ENCODE measurements around the gene PAH.
A peak's percentile ranks its signal among the peaks of the same experiment; 100 is the strongest.

Gene PAH

GRCh38 chr12:102885043-102885932 is 31.8 kb downstream of the PAH start:
- no peak for DNase-seq (ENCODE audit: low read depth)
- H3K4me3 ChIP-seq (ENCODE audit: low read length) = no peak overlapping the region
- no peak for TF ChIP-seq CTCF (IDR thresholded peaks at IDR 0.05; ENCODE audit: insufficient read depth, low read depth, low read length, missing control alignments)

GRCh38 chr12:102883204-102883799 is 33.7 kb downstream of the PAH start:
- no peak overlapping the region for H3K4me3 ChIP-seq (ENCODE audit: low read length)
- peak; percentile 56 for DNase-seq (ENCODE audit: low read depth)
- peak; percentile 89 for TF ChIP-seq CTCF (IDR thresholded peaks at IDR 0.05; ENCODE audit: insufficient read depth, low read depth, low read length, missing control alignments)

GRCh38 chr12:102880783-102881182 is 36.3 kb downstream of the PAH start:
- DNase-seq (ENCODE audit: low read depth) = no peak
- H3K4me3 ChIP-seq (ENCODE audit: low read length) = no peak overlapping the region
- TF ChIP-seq CTCF (IDR thresholded peaks at IDR 0.05; ENCODE audit: insufficient read depth, low read depth, low read length, missing control alignments) = no peak

- no peak overlapping the region for H3K4me3 ChIP-seq (ENCODE audit: low read length)
- TF ChIP-seq CTCF (IDR thresholded peaks at IDR 0.05; ENCODE audit: insufficient read depth, low read depth, low read length, missing control alignments) = peak; percentile 57
- DNase-seq (ENCODE audit: low read depth) = peak; percentile 83
Observed at GRCh38 chr12:102879144-102879763, 37.8 kb downstream of the PAH start.

- no peak overlapping the region for H3K4me3 ChIP-seq (ENCODE audit: low read length)
- DNase-seq (ENCODE audit: low read depth) = no peak
- TF ChIP-seq CTCF (IDR thresholded peaks at IDR 0.05; ENCODE audit: insufficient read depth, low read depth, low read length, missing control alignments) = no peak
Observed at GRCh38 chr12:102876883-102877282, 40.2 kb downstream of the PAH start.

GRCh38 chr12:102874819-102875218 is 42.2 kb downstream of the PAH start:
- H3K4me3 ChIP-seq (ENCODE audit: low read length) = no peak overlapping the region
- no peak for DNase-seq (ENCODE audit: low read depth)
- TF ChIP-seq CTCF (IDR thresholded peaks at IDR 0.05; ENCODE audit: insufficient read depth, low read depth, low read length, missing control alignments) = no peak

Data from epithelial cell of esophagus (primary cell).